B cell (primary cell): Measurements from ENCODE around the gene ANKRD37. TPM values are rescaled to one million over a fixed set of nuclear protein-coding genes. Genes with fewer than 3 reads are reported as not detected.

Source experiments
- ATAC-seq: fragments of 200-7000 bp; cut with Tn5 transposase; one replicate; pipeline ENCODE4 v1.10.0; 2021; ENCODE audit warnings: low read depth, mild to moderate bottlenecking, moderate number of reproducible peaks, moderate library complexity
- CTCF ChIA-PET: fragments of 350-600 bp; sonication (Branson Sonifier 250); formaldehyde crosslinking; loops from one replicate; lab custom pipeline; 2021; ENCODE audit warnings: antibody characterized with exemption, inconsistent platforms; lab: Charles Lee
- POLR2A ChIA-PET: fragments of 350-600 bp; sonication (Branson Sonifier 250); formaldehyde crosslinking; loops from one replicate; lab custom pipeline; 2021; ENCODE audit warnings: antibody characterized with exemption; lab: Charles Lee
- DNase-seq: peaks from one replicate; pipeline ENCODE4 v3.0.0; 2013
- H2AFZ ChIP-seq: 2 replicates; pipeline ENCODE4 v1.6.1; 2012; ENCODE audit warnings: mild to moderate bottlenecking, low read depth, low read length; ENCODE audit not compliant: insufficient read depth, poor library complexity, severe bottlenecking
- H3K27ac ChIP-seq, 2 donors: 1 replicate in 1 of 2; 2 replicates in 1 of 2; pipeline ENCODE4 v1.5.1; 2012 to 2013; ENCODE audit warnings: low read length in 2 of 2, mild to moderate bottlenecking in 2 of 2, moderate library complexity in 1 of 2
- H3K27me3 ChIP-seq, 4 experiments: fragments of 200-600 bp in 1 of 4; sonication (generic) in 1 of 4; replicated peaks in 1 of 4; 1 replicate in 2 of 4; 2 replicates in 2 of 4; pipeline versions ENCODE4 v1.6.1 to v1.7.0; 2013 to 2016; ENCODE audit warnings: low read length in 3 of 4, mild to moderate bottlenecking in 2 of 4, mixed read lengths in 1 of 4, moderate library complexity in 1 of 4; ENCODE audit not compliant: insufficient read depth in 4 of 4, control insufficient read depth in 3 of 4; ENCODE audit errors: control extremely low read depth in 1 of 4
- H3K36me3 ChIP-seq, 2 experiments: replicated peaks in 1 of 2; 1 replicate in 1 of 2; 2 replicates in 1 of 2; pipeline versions ENCODE4 v1.6.1 to v1.7.1; 2013; ENCODE audit warnings: low read length in 1 of 2; ENCODE audit not compliant: insufficient read depth in 2 of 2, control insufficient read depth in 1 of 2; ENCODE audit errors: control extremely low read depth in 1 of 2, extremely low read depth in 1 of 2
- H3K4me1 ChIP-seq, 2 donors: fragments of 200-600 bp in 1 of 2; sonication (generic) in 1 of 2; 1 replicate in 1 of 2; 2 replicates in 1 of 2; pipeline versions ENCODE4 v1.5.1 to v1.6.1; 2013 to 2017; ENCODE audit warnings: low read length in 2 of 2; ENCODE audit not compliant: control insufficient read depth in 2 of 2, insufficient read depth in 2 of 2
- H3K4me2 ChIP-seq: replicated peaks from 2 replicates; pipeline ENCODE3; 2012; ENCODE audit warnings: mild to moderate bottlenecking, low read depth, low read length; ENCODE audit not compliant: poor library complexity, severe bottlenecking
- H3K4me3 ChIP-seq, 5 experiments: fragments of 200-600 bp in 1 of 5; sonication (generic) in 1 of 5; 1 replicate in 3 of 5; 2 replicates in 2 of 5; pipeline versions ENCODE4 v1.5.1 to v1.7.0; 2011 to 2016; ENCODE audit warnings: low read length in 4 of 5, mild to moderate bottlenecking in 4 of 5, low read depth in 2 of 5, control low read depth in 1 of 5, moderate library complexity in 1 of 5; ENCODE audit not compliant: insufficient read depth in 1 of 5; ENCODE audit errors: control extremely low read depth in 1 of 5, extremely low read depth in 1 of 5
- H3K79me2 ChIP-seq: fragments of 200-600 bp; sonication (generic); one replicate; pipeline ENCODE4 v1.6.0; 2016; ENCODE audit warnings: low read length; ENCODE audit not compliant: control insufficient read depth, insufficient read depth
- H3K9ac ChIP-seq: fragments of 200-600 bp; sonication (generic); 2 replicates; pipeline ENCODE4 v1.6.1; 2017; ENCODE audit warnings: mild to moderate bottlenecking, low read length, moderate library complexity
- H3K9me3 ChIP-seq, 3 donors: one replicate each; pipeline versions ENCODE4 v1.6.1 to v1.7.1; 2013; ENCODE audit warnings: low read length in 2 of 3; ENCODE audit not compliant: control insufficient read depth in 2 of 3, insufficient read depth in 1 of 3; ENCODE audit errors: control extremely low read depth in 1 of 3
- H4K20me1 ChIP-seq: 2 replicates; pipeline ENCODE4 v1.6.0; 2012; ENCODE audit warnings: mild to moderate bottlenecking, low read length; ENCODE audit not compliant: insufficient read depth, control insufficient read depth, poor library complexity, severe bottlenecking
- H3K27ac Mint-ChIP-seq: one replicate; pipeline ENCODE4 v1.8.0; 2021; ENCODE audit warnings: mixed read lengths
- H3K27me3 Mint-ChIP-seq: one replicate; pipeline ENCODE4 v1.8.0; 2021; ENCODE audit warnings: mixed read lengths
- H3K4me1 Mint-ChIP-seq: one replicate; pipeline ENCODE4 v1.8.0; 2021; ENCODE audit warnings: mixed read lengths
- H3K4me3 Mint-ChIP-seq: one replicate; pipeline ENCODE4 v1.8.0; 2021; ENCODE audit warnings: mixed read lengths
- H3K9me3 Mint-ChIP-seq: one replicate; pipeline ENCODE4 v1.8.0; 2022; ENCODE audit warnings: mixed read lengths; ENCODE audit not compliant: insufficient read depth
- EZH2 ChIP-seq: IDR thresholded peaks from 2 replicates; pipeline ENCODE4 v1.6.1; 2012; ENCODE audit warnings: borderline replicate concordance, low read depth, mild to moderate bottlenecking, moderate library complexity, low read length; ENCODE audit not compliant: insufficient read depth, poor library complexity, severe bottlenecking
- WGBS: methylation state at CpG from one replicate; pipeline ENCODE4 v1.1.5; 2013; ENCODE audit warnings: missing lambda C conversion rate; ENCODE audit not compliant: insufficient coverage; 5-methylcytosine and 5-hydroxymethylcytosine counted together
- intact Hi-C: fragments of 100-400 bp; cut with micrococcal nuclease; formaldehyde crosslinking; loops from one replicate; pipeline ENCODE4 v1.10.0; 2022
- polyA plus RNA-seq: library from polyadenylated mRNA; depleted of rRNA; stranded (reverse); fragments of >200 nt; gene quantifications from 2 replicates; pipeline ENCODE4 v1.2.3, GENCODE V29; 2012
- total RNA-seq, 2 donors: library from RNA; stranded (reverse); fragments of 120-200 nt in 1 of 2; gene quantifications; 1 replicate in 1 of 2; 2 replicates in 1 of 2; pipeline versions ENCODE4 v1.2.3 to v1.2.4, GENCODE V29; 2013 to 2022
- TF ChIP-seq, protein P1 (sequence below): fragments of 200-600 bp; IDR thresholded peaks from one replicate; pipeline ENCODE4 v1.8.0; 2022; ENCODE audit warnings: antibody characterized with exemption, mild to moderate bottlenecking

Gene ANKRD37
- total and polyA plus RNA-seq, 2 donors (not counting 1 experiment from before 2014, with no cell fraction given), result 29.6 to 30.6 TPM

- no peak for ATAC-seq
- peaks cover 0 to 2% (median 0%) of the 10 kb centered on the region in 4 experiments for H3K27me3 ChIP-seq
- no peak overlapping the region for H2AFZ ChIP-seq
- H3K36me3 ChIP-seq, result no peaks in the 10 kb centered on the region
- Mint-ChIP-seq H3K27me3 (peaks cover 4% of the 10 kb centered on the region), H3K4me3 (no peak overlapping the region), H3K4me1 (peaks cover 12% of the 10 kb centered on the region), H3K9me3 (no peaks in the 10 kb centered on the region), H3K27ac (no peak overlapping the region)
- intact Hi-C loops, result loop anchor here (10.0 kb wide), 1 partner anchor 1925 kb away; the partner anchor contains the start of gene ING2
- H3K27ac ChIP-seq, result no peak overlapping the region
- no peak overlapping the region for H3K9ac ChIP-seq
- DNase-seq, result no peak
- peaks cover 8 to 12% of the 10 kb centered on the region in 2 donors for H3K4me1 ChIP-seq
- H3K4me3 ChIP-seq, result no peak overlapping the region
- no peaks in the 10 kb centered on the region for H3K9me3 ChIP-seq
- POLR2A ChIA-PET, result no interaction called here
- no peak overlapping the region for H3K4me2 ChIP-seq
- no CpG with 5 or more reads among the region's 5 CpGs for WGBS
- no peaks in the 10 kb centered on the region for H4K20me1 ChIP-seq
- H3K79me2 ChIP-seq, result peaks cover 10% of the 10 kb centered on the region
- TF ChIP-seq, protein P1, sequence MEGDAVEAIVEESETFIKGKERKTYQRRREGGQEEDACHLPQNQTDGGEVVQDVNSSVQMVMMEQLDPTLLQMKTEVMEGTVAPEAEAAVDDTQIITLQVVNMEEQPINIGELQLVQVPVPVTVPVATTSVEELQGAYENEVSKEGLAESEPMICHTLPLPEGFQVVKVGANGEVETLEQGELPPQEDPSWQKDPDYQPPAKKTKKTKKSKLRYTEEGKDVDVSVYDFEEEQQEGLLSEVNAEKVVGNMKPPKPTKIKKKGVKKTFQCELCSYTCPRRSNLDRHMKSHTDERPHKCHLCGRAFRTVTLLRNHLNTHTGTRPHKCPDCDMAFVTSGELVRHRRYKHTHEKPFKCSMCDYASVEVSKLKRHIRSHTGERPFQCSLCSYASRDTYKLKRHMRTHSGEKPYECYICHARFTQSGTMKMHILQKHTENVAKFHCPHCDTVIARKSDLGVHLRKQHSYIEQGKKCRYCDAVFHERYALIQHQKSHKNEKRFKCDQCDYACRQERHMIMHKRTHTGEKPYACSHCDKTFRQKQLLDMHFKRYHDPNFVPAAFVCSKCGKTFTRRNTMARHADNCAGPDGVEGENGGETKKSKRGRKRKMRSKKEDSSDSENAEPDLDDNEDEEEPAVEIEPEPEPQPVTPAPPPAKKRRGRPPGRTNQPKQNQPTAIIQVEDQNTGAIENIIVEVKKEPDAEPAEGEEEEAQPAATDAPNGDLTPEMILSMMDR, result no peak
- TF ChIP-seq EZH2, result no peak
- CTCF ChIA-PET, result no interaction called here
Observed at GRCh38 chr4:185429660-185430059, 33.0 kb downstream of the ANKRD37 start.

GRCh38 chr4:185435466-185435865, 38.8 kb downstream of the ANKRD37 start:
- DNase-seq (no peak), ATAC-seq (no peak)
- no peak overlapping the region for H3K27ac Mint-ChIP-seq
- intact Hi-C loops, result no loop called here
- no peak overlapping the region for H3K4me2 ChIP-seq
- H2AFZ ChIP-seq, result no peak overlapping the region
- H4K20me1 ChIP-seq, result no peaks in the 10 kb centered on the region
- no peaks in the 10 kb centered on the region for H3K9me3 Mint-ChIP-seq
- no peaks in the 10 kb centered on the region for H3K4me1 ChIP-seq
- no peaks in the 10 kb centered on the region for H3K4me1 Mint-ChIP-seq
- no peaks in the 10 kb centered on the region for H3K9me3 ChIP-seq
- TF ChIP-seq, protein P1, result no peak
- CTCF ChIA-PET, result no interaction called here
- POLR2A ChIA-PET, result no interaction called here
- peaks cover 0 to 7% (median 3%) of the 10 kb centered on the region in 4 experiments for H3K27me3 ChIP-seq
- H3K4me3 Mint-ChIP-seq, result no peak overlapping the region
- H3K36me3 ChIP-seq, result no peaks in the 10 kb centered on the region
- H3K27ac ChIP-seq, result no peak overlapping the region
- H3K27me3 Mint-ChIP-seq, result peaks cover 4% of the 10 kb centered on the region
- H3K79me2 ChIP-seq, result no peaks in the 10 kb centered on the region
- no peak overlapping the region for H3K9ac ChIP-seq
- H3K4me3 ChIP-seq, result no peak overlapping the region
